K562 (cell line): ENCODE measurements around the gene GOLGA5. TPM values are rescaled to one million over a fixed set of nuclear protein-coding genes. Genes with fewer than 3 reads are reported as not detected.

Source experiments
- BHLHE40 ChIP-seq: IDR thresholded peaks from 2 replicates; pipeline ENCODE4 v1.6.1; 2011; ENCODE audit warnings: low read length, improper control_type of control experiment
- BRD4 ChIP-seq: fragments of 200-600 bp; sonication (generic); IDR thresholded peaks from 2 replicates; pipeline ENCODE4 v1.6.1; 2017; ENCODE audit warnings: inconsistent platforms
- CREB1 ChIP-seq, 2 experiments: sonication (generic) in 1 of 2; formaldehyde crosslinking in 1 of 2; IDR thresholded peaks; 2 replicates each; pipeline versions ENCODE4 v1.6.1 to v1.8.0; 2012 to 2022; ENCODE audit warnings: inconsistent platforms in 1 of 2, mild to moderate bottlenecking in 1 of 2, missing genetic modification reagents in 1 of 2, moderate library complexity in 1 of 2
- E2F8 ChIP-seq: fragments of 450-650 bp; IDR thresholded peaks from 2 replicates; pipeline ENCODE4 v1.7.1; 2018; ENCODE audit warnings: mild to moderate bottlenecking, low read depth; ENCODE audit not compliant: partially characterized antibody
- ETS1 ChIP-seq: conservative IDR thresholded peaks from 2 replicates; pipeline ENCODE4 v1.6.1; 2011; ENCODE audit warnings: low read depth, mild to moderate bottlenecking, low read length; ENCODE audit not compliant: control insufficient read depth
- GABPA ChIP-seq: fragments of 200-800 bp; sonication (Bioruptor generic); conservative IDR thresholded peaks from 2 replicates; pipeline ENCODE4 v1.6.1; 2016; ENCODE audit warnings: low read depth, missing genetic modification characterization, missing compliant biosample characterization
- GMEB1 ChIP-seq: fragments of 250-450 bp; sonication (Bioruptor Pico); IDR thresholded peaks from 2 replicates; pipeline ENCODE4 v1.4.0; 2020; ENCODE audit warnings: mild to moderate bottlenecking
- GTF2A2 ChIP-seq: IDR thresholded peaks from 2 replicates; pipeline ENCODE4 v1.6.1; 2016; ENCODE audit warnings: mild to moderate bottlenecking, missing genetic modification characterization, missing compliant biosample characterization
- L3MBTL2 ChIP-seq: fragments of 450-650 bp; IDR thresholded peaks from 2 replicates; pipeline ENCODE4 v1.6.1; 2016; ENCODE audit warnings: mild to moderate bottlenecking, moderate library complexity
- MNT ChIP-seq, 2 experiments: fragments of 450-650 bp; conservative IDR thresholded peaks; 2 replicates each; pipeline ENCODE4 v1.6.1; 2017; ENCODE audit warnings: mild to moderate bottlenecking in 2 of 2, moderate library complexity in 2 of 2
- MTA3 ChIP-seq: fragments of 450-650 bp; formaldehyde crosslinking; IDR thresholded peaks from 2 replicates; pipeline ENCODE4 v1.6.1; 2017; ENCODE audit warnings: mild to moderate bottlenecking, borderline replicate concordance
- NFE2 ChIP-seq: IDR thresholded peaks from 2 replicates; pipeline ENCODE4 v1.6.1; 2014; ENCODE audit warnings: antibody characterized with exemption, low read depth
- NRF1 ChIP-seq, 2 experiments: fragments of 450-650 bp; IDR thresholded peaks in 1 of 2; conservative IDR thresholded peaks in 1 of 2; 2 replicates each; pipeline ENCODE4 v1.6.1; 2014; ENCODE audit warnings: mild to moderate bottlenecking in 2 of 2
- PHF21A ChIP-seq: fragments of 450-650 bp; IDR thresholded peaks from 2 replicates; pipeline ENCODE4 v1.6.1; 2017; ENCODE audit warnings: low read depth, borderline replicate concordance
- SAFB2 ChIP-seq: fragments of 200-400 bp; formaldehyde crosslinking; IDR thresholded peaks from 2 replicates; pipeline ENCODE4 v1.6.1; 2018; ENCODE audit warnings: borderline replicate concordance, low read length, low read depth, moderate library complexity; ENCODE audit not compliant: severe bottlenecking
- TBP ChIP-seq: optimal IDR thresholded peaks from 2 replicates; pipeline ENCODE3; 2011; ENCODE audit warnings: low read depth, low read length, improper control_type of control experiment
- TEAD4 ChIP-seq, 2 experiments: sonication (generic) in 1 of 2; formaldehyde crosslinking in 1 of 2; IDR thresholded peaks; 2 replicates each; pipeline versions ENCODE4 v1.6.1 to v1.8.0; 2012 to 2022; ENCODE audit warnings: borderline replicate concordance in 1 of 2, inconsistent platforms in 1 of 2, low read length in 1 of 2, mild to moderate bottlenecking in 1 of 2, missing genetic modification reagents in 1 of 2
- ZFX ChIP-seq: sonication (generic); formaldehyde crosslinking; IDR thresholded peaks from 2 replicates; pipeline ENCODE4 v1.8.0; 2022; ENCODE audit warnings: mild to moderate bottlenecking, missing genetic modification reagents, moderate library complexity
- ZNF263 ChIP-seq: sonication (generic); formaldehyde crosslinking; IDR thresholded peaks from 2 replicates; pipeline ENCODE4 v1.8.0; 2022; ENCODE audit warnings: mild to moderate bottlenecking, missing genetic modification reagents, borderline replicate concordance
- ZNF717 ChIP-seq: fragments of 250-450 bp; sonication (Bioruptor Pico); IDR thresholded peaks from 2 replicates; pipeline ENCODE4 v1.5.0; 2021
- polyA plus RNA-seq, 8 experiments: library from polyadenylated mRNA; depleted of rRNA in 4 of 8; stranded (reverse) in 5 of 8; unstranded in 3 of 8; fragments of >200 nt; fragmentation: Nextera tagmentation in 2 of 8; fragmentation: Illumina TruSeq in 1 of 8; extraction: Ambion mirVana in 2 of 8; extraction: Trizol in 1 of 8; gene quantifications; 2 replicates each; pipeline versions ENCODE4 v1.2.1 to v1.2.3, GENCODE V29; 2011 to 2014; ENCODE audit warnings: inconsistent platforms in 1 of 8, missing spikeins in 1 of 8
- total RNA-seq, 7 experiments: library from RNA; depleted of rRNA in 6 of 7; stranded (reverse); fragments of >200 nt in 6 of 7; fragmentation: Illumina TruSeq in 2 of 7; extraction: Trizol in 2 of 7; gene quantifications; 2 replicates each; pipeline versions ENCODE4 v1.2.1 to v1.2.3, GENCODE V29; 2011 to 2021; ENCODE audit warnings: low replicate concordance in 1 of 7

GOLGA5 gene
- total and polyA plus RNA-seq, 9 of the 15 experiments (the other 6 are each of a cell fraction or from before 2014, with no cell fraction given) = 5.7 to 19.6 (median 12.7) TPM

GRCh38 chr14:92793709-92794546, at the start of gene GOLGA5 (continued):
- TF ChIP-seq TBP = peak; percentile 93
- TF ChIP-seq TEAD4 (IDR thresholded peaks at IDR 0.05; ENCODE audit: low read length) = peak; percentile 10; the same call in 1 of the 2 replicates
- no peak for TF ChIP-seq TEAD4 (CRISPR knock-in tag; IDR thresholded peaks at IDR 0.05; ENCODE audit: borderline replicate concordance)
- peak; percentile 95 to 96 for TF ChIP-seq MNT (conservative IDR thresholded peaks at IDR 0.05)
- TF ChIP-seq SAFB2 = no peak
- peak; percentile 65; the same call in 1 of the 2 replicates for TF ChIP-seq ETS1
- TF ChIP-seq GTF2A2 = no peak
- TF ChIP-seq NFE2 = peak; percentile 91
- TF ChIP-seq ZNF717 (CRISPR knock-in tag) = no peak
- no peak for TF ChIP-seq PHF21A
- peak; percentile 99 for TF ChIP-seq L3MBTL2
- peak; percentile 93 for TF ChIP-seq ZFX (CRISPR knock-in tag)
- TF ChIP-seq GABPA (tag) = peak; percentile 85
- no peak for TF ChIP-seq BHLHE40
- peak; percentile 91 for TF ChIP-seq CREB1 (IDR thresholded peaks at IDR 0.05)
- peak; percentile 95 for TF ChIP-seq CREB1 (CRISPR knock-in tag; IDR thresholded peaks at IDR 0.05)
- 0 out of 2 replicates have a peak, but pooled peaks have one; percentile 56 for TF ChIP-seq BRD4
- no peak for TF ChIP-seq ZNF263 (CRISPR knock-in tag)
- TF ChIP-seq GMEB1 (CRISPR knock-in tag) = peak; percentile 97
- no peak for TF ChIP-seq E2F8
- TF ChIP-seq NRF1 (conservative IDR thresholded peaks at IDR 0.05 in 1 of 2, IDR thresholded peaks at IDR 0.05 in 1 of 2) = peak; percentile 93 to 95
- TF ChIP-seq MTA3 = peak; percentile 56; the same call in 1 of the 2 replicates
